Fibroblast of lung (primary cell): ENCODE results near the gene NAA60. TPM values are rescaled to one million over a fixed set of nuclear protein-coding genes. Genes with fewer than 3 reads are reported as not detected.
A peak's percentile ranks its signal among the peaks of the same experiment; 100 is the strongest.

Experiments used
- DNase-seq, 2 donors: peaks; one replicate each; pipeline versions ENCODE4 v3.0.0 to v3.0.0-alpha.2; 2010; ENCODE audit warnings: low read depth in 2 of 2
- H2AFZ ChIP-seq: 2 replicates; pipeline ENCODE4 v1.5.1; 2012; ENCODE audit warnings: low read length, control low read depth, inconsistent platforms
- H3K27ac ChIP-seq: 2 replicates; pipeline ENCODE4 v1.5.1; 2011; ENCODE audit warnings: low read length, control low read depth; ENCODE audit not compliant: insufficient read depth
- H3K27me3 ChIP-seq: 2 replicates; pipeline ENCODE4 v1.5.1; 2011; ENCODE audit warnings: mild to moderate bottlenecking, low read length; ENCODE audit not compliant: control insufficient read depth, insufficient read depth
- H3K36me3 ChIP-seq: 2 replicates; pipeline ENCODE4 v1.5.1; 2011; ENCODE audit warnings: low read length; ENCODE audit not compliant: control insufficient read depth, insufficient read depth
- H3K4me1 ChIP-seq: 2 replicates; pipeline ENCODE4 v1.5.1; 2011; ENCODE audit warnings: low read length; ENCODE audit not compliant: control insufficient read depth, insufficient read depth; ENCODE audit errors: extremely low read depth
- H3K4me2 ChIP-seq: 2 replicates; pipeline ENCODE4 v1.5.1; 2011; ENCODE audit warnings: low read length, control low read depth; ENCODE audit not compliant: insufficient read depth; ENCODE audit errors: extremely low read depth
- H3K4me3 ChIP-seq, 4 experiments: fragments of 200-600 bp in 1 of 4; sonication (generic) in 1 of 4; replicated peaks in 1 of 4; 2 replicates each; pipeline ENCODE4 v1.5.1; 2011 to 2016; ENCODE audit warnings: low read length in 4 of 4, low read depth in 3 of 4, mild to moderate bottlenecking in 3 of 4, control low read depth in 2 of 4, inconsistent platforms in 1 of 4, mixed read lengths in 1 of 4; ENCODE audit not compliant: insufficient read depth in 1 of 4; ENCODE audit errors: control extremely low read depth in 1 of 4
- H3K79me2 ChIP-seq: 2 replicates; pipeline ENCODE4 v1.5.1; 2012; ENCODE audit warnings: mild to moderate bottlenecking, low read length, inconsistent platforms; ENCODE audit not compliant: control insufficient read depth, insufficient read depth
- H3K9ac ChIP-seq: 2 replicates; pipeline ENCODE4 v1.5.1; 2011; ENCODE audit warnings: mild to moderate bottlenecking, low read length, control low read depth; ENCODE audit not compliant: insufficient read depth
- H3K9me3 ChIP-seq: 2 replicates; pipeline ENCODE4 v1.5.1; 2012; ENCODE audit warnings: low read depth, low read length; ENCODE audit not compliant: control insufficient read depth, insufficient read depth
- H4K20me1 ChIP-seq: 2 replicates; pipeline ENCODE4 v1.5.1; 2011; ENCODE audit warnings: low read length; ENCODE audit not compliant: control insufficient read depth, insufficient read depth; ENCODE audit errors: extremely low read depth
- CTCF ChIP-seq, 2 donors: IDR thresholded peaks in 1 of 2; conservative IDR thresholded peaks in 1 of 2; 1 replicate in 1 of 2; 2 replicates in 1 of 2; pipeline ENCODE4 v1.5.1; 2011 to 2012; ENCODE audit warnings: low read length in 2 of 2, control low read depth in 1 of 2, inconsistent platforms in 1 of 2, low read depth in 1 of 2, mild to moderate bottlenecking in 1 of 2
- EZH2 ChIP-seq: IDR thresholded peaks from 2 replicates; pipeline ENCODE4 v1.5.1; 2012; ENCODE audit warnings: low read length, control low read depth, mild to moderate bottlenecking; ENCODE audit errors: missing control alignments
- polyA minus RNA-seq: library from RNA; depleted of rRNA, polyadenylated mRNA; stranded (reverse); fragments of >200 nt; gene quantifications from 2 replicates; pipeline ENCODE4 v1.2.3, GENCODE V29; 2011; ENCODE audit warnings: low replicate concordance
- polyA plus RNA-seq, 2 donors: library from polyadenylated mRNA; depleted of rRNA in 1 of 2; stranded (reverse) in 1 of 2; unstranded in 1 of 2; fragments of >200 nt; gene quantifications; 2 replicates each; pipeline ENCODE4 v1.2.1, GENCODE V29; 2011 to 2012; ENCODE audit warnings: missing spikeins in 1 of 2
- total RNA-seq: library from RNA; depleted of rRNA; stranded (reverse); fragments of >200 nt; gene quantifications from 2 replicates; pipeline ENCODE4 v1.2.1, GENCODE V29; 2014

NAA60 gene
- total RNA-seq (9.2 and 12.6 TPM in 2 replicates), polyA plus RNA-seq (20.9 and 33.6 TPM in 2 replicates), polyA minus RNA-seq (19.1 and 30.7 TPM in 2 replicates)
- polyA plus RNA-seq (2012) = 20.5 and 26.8 TPM in 2 replicates

DNA sequence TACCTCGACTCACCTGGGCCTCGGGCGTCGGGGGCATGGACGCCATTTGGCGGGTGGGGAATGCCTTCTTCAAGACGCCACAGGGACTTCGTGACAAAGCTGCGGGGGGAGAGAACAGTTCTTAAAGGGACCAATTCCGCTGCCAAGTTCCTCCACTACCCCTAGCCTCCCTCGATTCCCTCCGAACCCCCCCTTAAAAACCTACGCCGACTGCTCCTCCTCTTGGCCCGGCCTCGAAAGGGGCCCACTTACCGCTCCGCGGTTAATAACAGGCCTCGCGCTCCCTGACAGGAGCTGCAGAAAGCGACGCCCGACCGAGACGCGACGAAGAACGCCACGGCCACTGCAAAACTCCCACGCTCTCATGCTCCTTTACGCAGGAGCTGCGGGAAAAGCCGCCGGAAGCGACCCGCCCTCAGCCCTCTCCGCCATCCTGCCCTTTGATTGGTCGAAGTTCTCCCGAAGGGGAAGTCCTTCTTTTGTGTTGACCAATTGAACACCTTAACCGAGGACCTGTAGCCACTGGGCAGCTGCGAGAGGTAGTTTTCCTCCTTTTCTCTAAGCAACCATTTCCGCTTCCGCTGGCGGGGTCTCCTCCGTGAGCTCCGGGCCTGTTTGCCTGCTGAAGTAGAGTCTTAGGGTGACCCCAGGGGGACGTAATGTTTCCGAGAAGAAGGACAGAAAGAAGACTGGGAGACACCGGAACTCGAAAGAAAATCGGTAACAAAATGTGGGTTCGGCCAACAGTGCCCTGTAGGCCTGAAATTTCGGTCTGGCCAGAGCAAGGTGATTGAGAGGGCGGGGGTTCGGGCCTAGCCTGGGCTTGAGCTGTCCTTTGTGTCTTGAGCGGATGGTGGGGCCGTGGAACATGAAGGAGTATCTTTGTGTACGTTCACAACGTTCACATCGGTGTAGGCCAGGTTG, at the start of gene NAA60, which contains the start of gene ZNF597:
NAA60 (plus strand) TSS at position 573 of the 924 bp plus-strand sequence. CDS start 32,548 bp downstream, outside the sequence.
ZNF597 (minus strand) TSS at position 397 of the 924 bp plus-strand sequence; CDS start at position 46, 351 bp downstream.
- peak within 1 kb of the TSS; percentile 82 for H3K4me2 ChIP-seq
- H3K79me2 ChIP-seq = peaks cover 14% of the 10 kb centered on the region
- H3K27ac ChIP-seq = peak within 1 kb of the TSS; percentile 84
- H3K9me3 ChIP-seq = no peaks in the 10 kb centered on the region
- peak; percentile 94 to 95 for DNase-seq
- no peaks in the 10 kb centered on the region for H3K36me3 ChIP-seq
- peak within 1 kb of the TSS; percentile 54 for H2AFZ ChIP-seq
- TF ChIP-seq EZH2 (no peak), CTCF (conservative IDR thresholded peaks at IDR 0.05 in 1 of 2, IDR thresholded peaks at IDR 0.05 in 1 of 2; ENCODE audit: low read depth in 1 of 2, low read length in 2 of 2) (no peak)
- no peaks in the 10 kb centered on the region for H3K27me3 ChIP-seq
- H3K9ac ChIP-seq = peak within 1 kb of the TSS; percentile 71
- H3K4me1 ChIP-seq = no peaks in the 10 kb centered on the region
- peak within 1 kb of the TSS; percentile 67 to 92 (median 74) for H3K4me3 ChIP-seq
- H4K20me1 ChIP-seq = no peaks in the 10 kb centered on the region

DNA sequence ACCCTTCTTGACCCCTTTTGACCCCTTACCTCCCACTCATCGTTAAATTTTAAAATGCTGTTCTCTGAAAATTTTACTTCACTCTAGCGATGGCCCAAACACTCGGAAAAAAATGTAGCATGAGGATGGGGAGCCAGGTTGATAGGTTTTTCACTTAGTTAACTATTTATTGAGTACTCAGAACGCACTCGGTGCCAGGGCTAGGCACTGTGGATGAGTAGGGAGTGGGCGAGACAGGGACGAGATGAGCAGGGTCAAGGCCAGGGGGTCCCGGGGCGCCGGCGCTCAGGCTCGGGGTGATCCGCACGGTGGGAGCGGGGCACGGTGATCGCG, 43.1 kb upstream of the NAA60 start:
- Histone ChIP-seq H2AFZ (peak overlapping the region; percentile 91), H3K4me3 (peak overlapping the region; percentile 91 to 100 (median 96)), H3K27ac (peak overlapping the region; percentile 86), H3K36me3 (peaks cover 9% of the 10 kb centered on the region), H3K9me3 (no peaks in the 10 kb centered on the region), H3K27me3 (no peaks in the 10 kb centered on the region), H3K9ac (peak overlapping the region; percentile 87), H3K79me2 (peaks cover 12% of the 10 kb centered on the region), H3K4me2 (peak overlapping the region; percentile 84), H3K4me1 (peaks cover 2% of the 10 kb centered on the region), H4K20me1 (no peaks in the 10 kb centered on the region)
- DNase-seq = no peak
- TF ChIP-seq CTCF (conservative IDR thresholded peaks at IDR 0.05 in 1 of 2, IDR thresholded peaks at IDR 0.05 in 1 of 2; ENCODE audit: low read depth in 1 of 2, low read length in 2 of 2) = no peak
- TF ChIP-seq EZH2 = no peak
